VCaP (cell line): ENCODE measurements around the gene DISC1.
A peak's percentile ranks its signal among the peaks of the same experiment; 100 is the strongest.

Experiments
- H3K27ac ChIP-seq: fragments of 450-650 bp; 2 replicates; pipeline ENCODE4 v1.5.1; 2017
- TF ChIP-seq, protein P1 (sequence below): fragments of 450-650 bp; conservative IDR thresholded peaks from 2 replicates; pipeline ENCODE4 v1.5.1; 2017; ENCODE audit warnings: mild to moderate bottlenecking, moderate library complexity

The DISC1 gene

DNA sequence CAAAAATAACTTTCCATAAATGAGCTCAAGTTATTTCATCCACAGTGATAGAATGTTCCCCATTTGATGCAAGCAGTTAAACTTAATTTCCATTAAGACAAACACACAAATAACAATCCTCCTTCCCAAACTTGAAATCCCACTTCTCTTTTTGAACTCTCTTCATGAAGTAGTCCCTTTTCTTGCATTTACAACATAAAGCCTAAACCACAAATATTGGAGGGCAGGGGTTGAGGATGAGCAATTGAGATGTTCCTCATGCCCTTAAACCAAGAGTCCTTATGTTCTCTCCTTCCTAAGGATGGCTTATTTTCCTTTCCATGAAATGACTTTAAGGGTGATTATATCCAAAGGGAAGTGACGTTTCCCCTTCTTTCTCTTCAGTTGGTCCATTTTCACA is 228.8 kb downstream of the DISC1 start:
- TF ChIP-seq, protein P1, sequence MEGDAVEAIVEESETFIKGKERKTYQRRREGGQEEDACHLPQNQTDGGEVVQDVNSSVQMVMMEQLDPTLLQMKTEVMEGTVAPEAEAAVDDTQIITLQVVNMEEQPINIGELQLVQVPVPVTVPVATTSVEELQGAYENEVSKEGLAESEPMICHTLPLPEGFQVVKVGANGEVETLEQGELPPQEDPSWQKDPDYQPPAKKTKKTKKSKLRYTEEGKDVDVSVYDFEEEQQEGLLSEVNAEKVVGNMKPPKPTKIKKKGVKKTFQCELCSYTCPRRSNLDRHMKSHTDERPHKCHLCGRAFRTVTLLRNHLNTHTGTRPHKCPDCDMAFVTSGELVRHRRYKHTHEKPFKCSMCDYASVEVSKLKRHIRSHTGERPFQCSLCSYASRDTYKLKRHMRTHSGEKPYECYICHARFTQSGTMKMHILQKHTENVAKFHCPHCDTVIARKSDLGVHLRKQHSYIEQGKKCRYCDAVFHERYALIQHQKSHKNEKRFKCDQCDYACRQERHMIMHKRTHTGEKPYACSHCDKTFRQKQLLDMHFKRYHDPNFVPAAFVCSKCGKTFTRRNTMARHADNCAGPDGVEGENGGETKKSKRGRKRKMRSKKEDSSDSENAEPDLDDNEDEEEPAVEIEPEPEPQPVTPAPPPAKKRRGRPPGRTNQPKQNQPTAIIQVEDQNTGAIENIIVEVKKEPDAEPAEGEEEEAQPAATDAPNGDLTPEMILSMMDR, result no peak
- no peak overlapping the region for H3K27ac ChIP-seq

DNA sequence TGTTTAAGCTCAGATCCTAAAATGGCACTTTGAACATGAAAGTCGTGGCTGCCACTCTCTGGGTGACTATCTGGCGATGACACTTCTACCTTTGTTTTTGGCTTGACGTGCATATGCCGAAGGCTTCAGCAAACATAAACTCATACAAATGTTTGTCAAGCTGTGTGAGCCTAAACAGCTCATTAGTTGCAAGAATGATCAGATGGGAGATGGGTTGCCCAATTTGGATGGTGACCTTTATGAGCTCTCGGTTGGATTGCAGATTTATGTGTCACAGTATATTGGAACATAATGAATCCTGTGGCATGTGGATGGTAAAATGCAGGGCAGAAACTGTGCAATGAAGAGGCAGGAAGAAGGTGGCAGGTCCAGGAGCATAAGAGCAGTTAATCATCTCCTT is 229.3 kb downstream of the DISC1 start:
- TF ChIP-seq, protein P1, result no peak

DNA sequence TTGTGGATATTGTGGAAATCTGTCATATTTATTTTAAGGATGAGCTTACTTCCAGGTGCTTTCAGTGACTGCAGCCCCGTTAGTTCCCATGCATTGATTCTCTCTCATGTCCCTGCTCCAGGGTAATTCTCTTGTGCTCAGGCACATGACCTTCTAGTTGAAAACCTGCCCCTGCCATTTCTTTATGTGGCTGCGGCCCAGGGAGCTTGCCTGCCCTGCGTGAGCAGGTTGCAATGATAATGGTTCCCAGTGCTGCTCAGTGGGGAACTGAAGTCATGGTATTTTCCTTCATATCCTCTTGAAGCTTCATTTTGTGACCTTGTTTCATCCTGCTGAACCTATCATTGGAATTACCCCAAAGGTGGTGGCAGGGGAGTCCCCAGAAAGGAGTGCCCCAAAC is 229.8 kb downstream of the DISC1 start:
- TF ChIP-seq, protein P1, result no peak
- no peak overlapping the region for H3K27ac ChIP-seq

More for the DNA sequence above, 229.3 kb downstream of the DISC1 start:
- H3K27ac ChIP-seq, result no peak overlapping the region

DNA sequence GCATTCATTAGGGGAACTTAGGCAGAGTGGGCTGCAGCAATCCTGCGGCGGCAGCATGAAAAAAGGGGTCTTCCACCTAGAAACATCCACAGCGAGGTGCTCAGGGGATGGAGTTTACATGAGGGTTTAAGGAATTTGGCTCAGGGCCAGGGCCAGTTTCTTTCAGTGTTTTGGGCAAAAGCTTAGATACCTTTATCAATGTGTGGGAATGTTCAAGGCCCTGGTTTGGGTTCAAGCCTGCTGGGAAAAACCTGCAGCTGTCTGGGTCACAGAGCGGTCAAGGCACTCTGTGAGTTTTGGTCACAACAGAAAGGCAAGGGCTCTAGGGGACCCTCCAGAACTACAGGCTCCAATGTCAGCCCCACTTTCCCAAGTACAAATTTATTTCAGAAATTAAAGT is 230.3 kb downstream of the DISC1 start:
- no peak overlapping the region for H3K27ac ChIP-seq
- TF ChIP-seq, protein P1, result no peak

- no peak overlapping the region for H3K27ac ChIP-seq
- TF ChIP-seq, protein P1, result no peak
These were observed 231.1 kb downstream of the DISC1 start for GRCh38 chr1:231857609-231858135.

DNA sequence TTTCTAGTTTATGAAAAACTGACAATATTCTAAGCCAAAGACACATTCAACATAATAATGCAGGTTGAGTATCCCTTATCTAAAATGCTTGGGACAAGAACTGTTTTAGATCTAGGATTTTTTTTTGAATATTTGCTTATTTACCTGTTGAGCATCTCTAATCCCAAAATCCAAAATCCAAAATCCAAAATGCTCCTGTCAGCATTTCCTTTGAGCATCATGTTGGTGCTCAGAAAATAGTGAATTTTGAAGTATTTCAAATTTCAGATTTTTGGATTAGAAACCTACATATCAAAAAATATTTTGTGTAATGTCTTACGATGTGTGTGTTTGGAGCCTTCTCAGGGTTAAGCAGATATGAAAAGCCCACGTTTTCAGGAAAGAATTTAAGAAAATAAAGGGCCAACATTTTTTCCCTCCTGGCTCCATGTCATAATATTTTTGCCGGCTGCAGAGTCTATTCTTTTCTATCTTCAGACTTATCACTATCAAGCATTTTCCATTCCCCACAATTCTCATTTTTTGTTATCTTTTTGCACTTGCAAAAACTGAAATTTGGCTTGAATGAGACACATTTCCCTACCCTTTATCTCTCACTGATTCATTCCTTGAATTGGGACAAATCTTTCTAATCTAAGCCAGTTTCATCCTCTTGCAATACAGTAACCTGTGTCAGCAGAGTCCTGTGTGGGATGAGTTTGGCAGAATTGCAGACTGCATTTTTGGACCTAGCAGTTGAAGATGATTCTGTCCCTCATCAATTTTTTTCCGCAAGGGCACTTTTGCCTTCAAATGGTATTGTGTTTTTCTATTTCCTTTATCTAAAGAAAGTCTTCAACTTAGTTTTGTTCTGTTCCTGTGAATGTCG is 233.9 kb downstream of the DISC1 start:
- TF ChIP-seq, protein P1, result no peak
- no peak overlapping the region for H3K27ac ChIP-seq

GRCh38 chr1:231861541-231862481 is 235.2 kb downstream of the DISC1 start:
- peak overlapping the region; percentile 35 for H3K27ac ChIP-seq
- TF ChIP-seq, protein P1, result no peak
